Measurements from ENCODE around the gene CREB5.

- no peak for TF ChIP-seq ASH2L (IDR thresholded peaks at IDR 0.05; ENCODE audit: low read length)
- no peak for TF ChIP-seq CREB1 (IDR thresholded peaks at IDR 0.05)
These were observed 20.0 kb upstream of the CREB5 start for GRCh38 chr7:28392289-28392688.
